HCT116 (cell line): ENCODE results near the gene RNF13. TPM values are rescaled to one million over a fixed set of nuclear protein-coding genes. Genes with fewer than 3 reads are reported as not detected.

Source experiments
- ATAC-seq: fragments of 200-7000 bp; cut with Tn5 transposase; 2 replicates; pipeline ENCODE4 v1.9.1; 2020; ENCODE audit warnings: mild to moderate bottlenecking, moderate library complexity
- Bru-seq: library from RNA; stranded (reverse); fragments of 400-500 nt; gene quantifications from one replicate; lab custom pipeline; 2021; lab: Mats Ljungman, UMichigan
- BruChase-seq, 2 experiments: library from RNA; stranded (reverse); fragments of 400-500 nt; gene quantifications; one replicate each; lab custom pipeline; 2021; lab: Mats Ljungman, UMichigan
- BruUV-seq: library from RNA; stranded (reverse); fragments of 400-500 nt; replicated peaks from 2 replicates; lab custom pipeline; 2021; lab: Mats Ljungman, UMichigan
- CTCF ChIA-PET: fragments of 300-600 bp; sonication (Branson Sonifier 250); formaldehyde crosslinking; loops from one replicate; lab custom pipeline; 2021; ENCODE audit warnings: antibody characterized with exemption; lab: Charles Lee
- POLR2A ChIA-PET: fragments of 300-600, 350-600 bp; sonication (Branson Sonifier 250); formaldehyde crosslinking; loops from one replicate; lab custom pipeline; 2021; ENCODE audit warnings: antibody characterized with exemption; lab: Charles Lee
- RAD21 ChIA-PET, 2 experiments: fragments of 300-600 bp; sonication (Branson Sonifier 250); formaldehyde crosslinking; loops; one replicate each; lab custom pipeline; 2023; ENCODE audit warnings: low total read pairs in 2 of 2; ENCODE audit not compliant: uncharacterized antibody in 2 of 2, unreplicated experiment in 2 of 2, low non-redundant PET in 1 of 2; lab: Charles Lee
- DNase-seq: peaks from one replicate; pipeline ENCODE4 v3.0.0-alpha.2; 2010; ENCODE audit warnings: low read depth, low spot score
- H2AFZ ChIP-seq: fragments of 200-600 bp; shearing (Covaris generic), sonication (generic); 2 replicates; pipeline ENCODE4 v1.6.1; 2017; ENCODE audit warnings: low read depth, mixed run types, mixed read lengths, antibody characterized with exemption, low read length; ENCODE audit not compliant: poor library complexity, severe bottlenecking
- H3K27ac ChIP-seq: 2 replicates; pipeline ENCODE4 v1.5.1; 2012; ENCODE audit warnings: low read depth, low read length
- H3K27me3 ChIP-seq: fragments of 200-600 bp; sonication (generic); 2 replicates; pipeline ENCODE4 v1.6.1; 2016; ENCODE audit warnings: mixed run types, low read length, mixed read lengths; ENCODE audit not compliant: insufficient read depth
- H3K36me3 ChIP-seq, 2 experiments: fragments of 200-500 bp in 1 of 2; fragments of 200-600 bp in 1 of 2; sonication (Bioruptor generic) in 1 of 2; sonication (generic) in 1 of 2; 2 replicates each; pipeline versions ENCODE4 v1.5.1 to v1.6.1; 2014 to 2016; ENCODE audit warnings: low read length in 2 of 2, inconsistent platforms in 1 of 2, mixed read lengths in 1 of 2, mixed run types in 1 of 2; ENCODE audit not compliant: insufficient read depth in 2 of 2, control insufficient read depth in 1 of 2
- H3K4me1 ChIP-seq, 2 experiments: fragments of 200-600 bp in 1 of 2; sonication (generic) in 1 of 2; 2 replicates each; pipeline versions ENCODE4 v1.5.1 to v1.6.1; 2012 to 2017; ENCODE audit warnings: low read length in 2 of 2, inconsistent platforms in 1 of 2, mild to moderate bottlenecking in 1 of 2, mixed read lengths in 1 of 2, mixed run types in 1 of 2, moderate library complexity in 1 of 2; ENCODE audit not compliant: insufficient read depth in 2 of 2, control insufficient read depth in 1 of 2
- H3K4me2 ChIP-seq: fragments of 200-600 bp; sonication (generic); 2 replicates; pipeline ENCODE4 v1.6.1; 2017; ENCODE audit warnings: mixed run types, low read length, mixed read lengths
- H3K4me3 ChIP-seq, 2 experiments: fragments of 200-600 bp in 1 of 2; sonication (generic) in 1 of 2; replicated peaks in 1 of 2; 2 replicates each; pipeline ENCODE4 v1.5.1; 2011 to 2016; ENCODE audit warnings: low read length in 2 of 2, control low read depth in 1 of 2, low read depth in 1 of 2, mild to moderate bottlenecking in 1 of 2, mixed read lengths in 1 of 2, mixed run types in 1 of 2
- H3K79me2 ChIP-seq: fragments of 200-600 bp; sonication (generic); 2 replicates; pipeline ENCODE4 v1.6.1; 2017; ENCODE audit warnings: mild to moderate bottlenecking, mixed run types, low read length, moderate library complexity, mixed read lengths; ENCODE audit not compliant: insufficient read depth
- H3K9ac ChIP-seq: fragments of 200-600 bp; sonication (generic); 2 replicates; pipeline ENCODE4 v1.6.1; 2016; ENCODE audit warnings: low read length, mixed read lengths
- H3K9me2 ChIP-seq: fragments of 200-600 bp; sonication (generic), shearing (Covaris generic); 2 replicates; pipeline ENCODE4 v1.6.1; 2017; ENCODE audit warnings: mixed run types, mild to moderate bottlenecking, moderate library complexity; ENCODE audit not compliant: insufficient read depth
- H3K9me3 ChIP-seq, 2 experiments: fragments of 200-500 bp in 1 of 2; fragments of 200-600 bp in 1 of 2; sonication (Bioruptor generic) in 1 of 2; sonication (generic) in 1 of 2; 2 replicates each; pipeline ENCODE4 v1.6.1; 2014 to 2017; ENCODE audit warnings: low read length in 2 of 2, mixed read lengths in 2 of 2, inconsistent platforms in 1 of 2, low read depth in 1 of 2, mild to moderate bottlenecking in 1 of 2, mixed run types in 1 of 2, moderate library complexity in 1 of 2; ENCODE audit not compliant: control insufficient read depth in 1 of 2, insufficient read depth in 1 of 2
- H4K20me1 ChIP-seq: fragments of 200-600 bp; sonication (generic), shearing (Covaris generic); 2 replicates; pipeline ENCODE4 v1.6.1; 2017; ENCODE audit warnings: mixed run types, mild to moderate bottlenecking, moderate library complexity; ENCODE audit not compliant: insufficient read depth
- CBX3 ChIP-seq: IDR thresholded peaks from 2 replicates; pipeline ENCODE4 v1.6.1; 2012; ENCODE audit warnings: low read depth
- EGR1 ChIP-seq: IDR thresholded peaks from 2 replicates; pipeline ENCODE4 v1.6.1; 2012; ENCODE audit warnings: low read depth
- EZH2 ChIP-seq: fragments of 200-600 bp; sonication (generic); IDR thresholded peaks from 2 replicates; pipeline ENCODE4 v1.6.1; 2017; ENCODE audit warnings: antibody characterized with exemption, mixed run types
- JUND ChIP-seq: IDR thresholded peaks from 2 replicates; pipeline ENCODE4 v1.6.1; 2012
- POLR2A ChIP-seq: IDR thresholded peaks from 2 replicates; pipeline ENCODE4 v1.7.0; 2011; ENCODE audit warnings: borderline replicate concordance; ENCODE audit not compliant: insufficient read depth, insufficient read length; ENCODE audit errors: extremely low read depth
- POLR2AphosphoS5 ChIP-seq: IDR thresholded peaks from 2 replicates; pipeline ENCODE4 v1.6.1; 2011; ENCODE audit warnings: mild to moderate bottlenecking, low read depth, low read length, moderate library complexity
- SIN3A ChIP-seq: IDR thresholded peaks from 2 replicates; pipeline ENCODE4 v1.6.1; 2012; ENCODE audit warnings: low read depth
- SP1 ChIP-seq: IDR thresholded peaks from 2 replicates; pipeline ENCODE4 v1.6.1; 2012; ENCODE audit warnings: low read depth
- TCF7L2 ChIP-seq: IDR thresholded peaks from 2 replicates; pipeline ENCODE4 v1.7.0; 2011; ENCODE audit warnings: borderline replicate concordance, inconsistent platforms; ENCODE audit not compliant: insufficient read depth, insufficient read length; ENCODE audit errors: extremely low read depth
- YY1 ChIP-seq: IDR thresholded peaks from 2 replicates; pipeline ENCODE4 v1.6.1; 2011; ENCODE audit warnings: low read length, low read depth, moderate library complexity, mild to moderate bottlenecking; ENCODE audit not compliant: insufficient replicate concordance; ENCODE audit errors: extremely low read depth
- ZFX ChIP-seq: fragments of 450-650 bp; IDR thresholded peaks from 2 replicates; pipeline ENCODE4 v1.6.1; 2017
- intact Hi-C: fragments of 100-400 bp; cut with micrococcal nuclease; formaldehyde crosslinking; loops from 2 replicates; pipeline ENCODE4 v1.10.0; 2022
- long read RNA-seq: library from polyadenylated mRNA; unstranded; transcript quantifications from one replicate; pipeline ENCODE4 v2.0.0, GENCODE V29; 2021; ENCODE audit not compliant: unreplicated experiment
- polyA plus RNA-seq: library from polyadenylated mRNA; unstranded; fragments of >200 nt; gene quantifications from 2 replicates; pipeline ENCODE4 v1.2.1, GENCODE V29; 2012; ENCODE audit warnings: missing spikeins
- total RNA-seq: library from RNA; stranded (reverse); gene quantifications from one replicate; pipeline ENCODE4 v1.2.1, GENCODE V29; 2021; ENCODE audit not compliant: unreplicated experiment
- TF ChIP-seq, protein P1 (sequence below): IDR thresholded peaks from 2 replicates; pipeline ENCODE4 v1.6.1; 2012; ENCODE audit warnings: low read depth
- TF ChIP-seq, protein P2 (sequence below): IDR thresholded peaks from 2 replicates; pipeline ENCODE4 v1.6.1; 2012
- TF ChIP-seq, protein P3 (sequence below): IDR thresholded peaks from 2 replicates; pipeline ENCODE4 v1.6.1; 2011; ENCODE audit warnings: mild to moderate bottlenecking, low read length, moderate library complexity; ENCODE audit not compliant: insufficient replicate concordance; ENCODE audit errors: extremely low read depth

Gene RNF13
- total RNA-seq = 39.9 TPM
- polyA plus RNA-seq = 20.5 and 24.8 TPM in 2 replicates
- percentile 87 among the genes with signal in this experiment for Bru-seq, nascent RNA
- percentile 70 among the genes with signal in this experiment for BruChase-seq, experiment 1, labeled RNA remaining after a 6-hour chase
- BruChase-seq, experiment 2, labeled RNA remaining after a 2-hour chase = percentile 76 among the genes with signal in this experiment
- long read RNA-seq, transcript RNF13-212 (10 exons, 1,027 nt) = minor isoform, 16 of 115 reads
- long read RNA-seq, transcript RNF13-203 (10 exons, 2,843 nt) = major isoform, 63 of 115 reads
- long read RNA-seq, transcript RNF13-201 (11 exons, 2,866 nt) = minor isoform, 7 of 115 reads
- long read RNA-seq, partial matches to known transcripts = 4 of 115 reads
- long read RNA-seq, other reads (novel, unspliced or antisense) = 23 of 115 reads

DNA sequence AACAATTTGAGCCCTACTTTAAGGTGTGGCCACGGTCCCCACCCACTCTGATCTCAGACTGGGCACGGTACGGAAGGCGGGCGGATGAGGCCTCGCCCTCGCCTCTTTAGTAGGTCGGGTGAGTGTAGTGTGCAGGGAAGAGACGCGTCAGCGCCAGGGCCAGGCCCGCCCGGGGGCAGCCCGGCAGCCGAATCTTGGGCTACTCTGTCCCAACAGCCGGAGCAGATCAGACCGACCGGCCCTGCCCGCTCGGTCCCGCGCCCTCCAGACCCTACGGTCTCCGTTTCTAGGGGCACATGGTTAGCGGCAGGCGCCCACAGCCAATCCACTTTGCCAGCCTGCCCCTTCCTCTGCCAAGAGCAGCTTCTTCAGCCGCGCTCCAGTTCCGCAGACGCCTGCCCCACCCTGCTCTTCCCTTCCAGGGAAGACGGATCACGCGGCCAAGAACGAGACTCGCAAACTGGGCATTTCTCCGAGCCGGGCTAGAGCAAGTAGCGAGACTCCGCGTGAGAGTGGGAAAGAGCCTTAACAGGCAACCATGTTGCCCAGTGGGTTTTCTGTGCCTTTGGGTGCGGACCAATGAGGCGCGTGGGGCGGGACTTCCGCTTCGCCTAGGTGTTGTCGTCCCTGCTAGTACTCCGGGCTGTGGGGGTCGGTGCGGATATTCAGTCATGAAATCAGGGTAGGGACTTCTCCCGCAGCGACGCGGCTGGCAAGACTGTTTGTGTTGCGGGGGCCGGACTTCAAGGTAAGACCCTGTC, at the start of gene RNF13:
TSS of gene RNF13 (plus strand) at position 610 of the 761 bp plus-strand sequence. CDS start 32,812 bp downstream, outside the sequence.
- H3K79me2 ChIP-seq = peaks cover 48% of the 10 kb centered on the region
- no peaks in the 10 kb centered on the region for H3K9me3 ChIP-seq
- intact Hi-C loops = no loop called here
- peak within 1 kb of the TSS; percentile 89 for H3K4me2 ChIP-seq
- 0 out of 2 replicates have a peak, but pooled peaks cover 6% of the 10 kb centered on the region for H4K20me1 ChIP-seq
- peak within 1 kb of the TSS; percentile 84 to 94 for H3K4me3 ChIP-seq
- peak; percentile 87 for DNase-seq
- ChIA-PET CTCF (no interaction called here), POLR2A (no interaction called here), RAD21 (no interaction called here)
- no peaks in the 10 kb centered on the region for H3K9me2 ChIP-seq
- no peaks in the 10 kb centered on the region for H3K36me3 ChIP-seq
- BruUV-seq = no TSS peak
- H3K27me3 ChIP-seq = no peaks in the 10 kb centered on the region
- H2AFZ ChIP-seq = peak within 1 kb of the TSS; percentile 72
- H3K27ac ChIP-seq = peak within 1 kb of the TSS; percentile 85
- peaks cover 23 to 42% of the 10 kb centered on the region in 2 experiments for H3K4me1 ChIP-seq
- peak; percentile 89 for ATAC-seq
- peak within 1 kb of the TSS; percentile 86 for H3K9ac ChIP-seq
- TF ChIP-seq CBX3 (peak; percentile 77; the same call in 1 of the 2 replicates), POLR2A (peak; percentile 95), EZH2 (no peak), SP1 (peak; percentile 95), SIN3A (peak; percentile 95), POLR2AphosphoS5 (peak; percentile 86), ZFX (peak; percentile 86), YY1 (peak; percentile 71), EGR1 (peak; percentile 49; the same call in 1 of the 2 replicates), JUND (no peak), TCF7L2 (peak; percentile 45)
- TF ChIP-seq, protein P1, sequence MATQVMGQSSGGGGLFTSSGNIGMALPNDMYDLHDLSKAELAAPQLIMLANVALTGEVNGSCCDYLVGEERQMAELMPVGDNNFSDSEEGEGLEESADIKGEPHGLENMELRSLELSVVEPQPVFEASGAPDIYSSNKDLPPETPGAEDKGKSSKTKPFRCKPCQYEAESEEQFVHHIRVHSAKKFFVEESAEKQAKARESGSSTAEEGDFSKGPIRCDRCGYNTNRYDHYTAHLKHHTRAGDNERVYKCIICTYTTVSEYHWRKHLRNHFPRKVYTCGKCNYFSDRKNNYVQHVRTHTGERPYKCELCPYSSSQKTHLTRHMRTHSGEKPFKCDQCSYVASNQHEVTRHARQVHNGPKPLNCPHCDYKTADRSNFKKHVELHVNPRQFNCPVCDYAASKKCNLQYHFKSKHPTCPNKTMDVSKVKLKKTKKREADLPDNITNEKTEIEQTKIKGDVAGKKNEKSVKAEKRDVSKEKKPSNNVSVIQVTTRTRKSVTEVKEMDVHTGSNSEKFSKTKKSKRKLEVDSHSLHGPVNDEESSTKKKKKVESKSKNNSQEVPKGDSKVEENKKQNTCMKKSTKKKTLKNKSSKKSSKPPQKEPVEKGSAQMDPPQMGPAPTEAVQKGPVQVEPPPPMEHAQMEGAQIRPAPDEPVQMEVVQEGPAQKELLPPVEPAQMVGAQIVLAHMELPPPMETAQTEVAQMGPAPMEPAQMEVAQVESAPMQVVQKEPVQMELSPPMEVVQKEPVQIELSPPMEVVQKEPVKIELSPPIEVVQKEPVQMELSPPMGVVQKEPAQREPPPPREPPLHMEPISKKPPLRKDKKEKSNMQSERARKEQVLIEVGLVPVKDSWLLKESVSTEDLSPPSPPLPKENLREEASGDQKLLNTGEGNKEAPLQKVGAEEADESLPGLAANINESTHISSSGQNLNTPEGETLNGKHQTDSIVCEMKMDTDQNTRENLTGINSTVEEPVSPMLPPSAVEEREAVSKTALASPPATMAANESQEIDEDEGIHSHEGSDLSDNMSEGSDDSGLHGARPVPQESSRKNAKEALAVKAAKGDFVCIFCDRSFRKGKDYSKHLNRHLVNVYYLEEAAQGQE = no peak
- TF ChIP-seq, protein P2, sequence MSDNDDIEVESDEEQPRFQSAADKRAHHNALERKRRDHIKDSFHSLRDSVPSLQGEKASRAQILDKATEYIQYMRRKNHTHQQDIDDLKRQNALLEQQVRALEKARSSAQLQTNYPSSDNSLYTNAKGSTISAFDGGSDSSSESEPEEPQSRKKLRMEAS = peak; percentile 90
- TF ChIP-seq, protein P3, sequence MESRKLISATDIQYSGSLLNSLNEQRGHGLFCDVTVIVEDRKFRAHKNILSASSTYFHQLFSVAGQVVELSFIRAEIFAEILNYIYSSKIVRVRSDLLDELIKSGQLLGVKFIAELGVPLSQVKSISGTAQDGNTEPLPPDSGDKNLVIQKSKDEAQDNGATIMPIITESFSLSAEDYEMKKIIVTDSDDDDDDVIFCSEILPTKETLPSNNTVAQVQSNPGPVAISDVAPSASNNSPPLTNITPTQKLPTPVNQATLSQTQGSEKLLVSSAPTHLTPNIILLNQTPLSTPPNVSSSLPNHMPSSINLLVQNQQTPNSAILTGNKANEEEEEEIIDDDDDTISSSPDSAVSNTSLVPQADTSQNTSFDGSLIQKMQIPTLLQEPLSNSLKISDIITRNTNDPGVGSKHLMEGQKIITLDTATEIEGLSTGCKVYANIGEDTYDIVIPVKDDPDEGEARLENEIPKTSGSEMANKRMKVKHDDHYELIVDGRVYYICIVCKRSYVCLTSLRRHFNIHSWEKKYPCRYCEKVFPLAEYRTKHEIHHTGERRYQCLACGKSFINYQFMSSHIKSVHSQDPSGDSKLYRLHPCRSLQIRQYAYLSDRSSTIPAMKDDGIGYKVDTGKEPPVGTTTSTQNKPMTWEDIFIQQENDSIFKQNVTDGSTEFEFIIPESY = peak; percentile 22
- TF ChIP-seq, all 23 proteins: peak for 11
